OCI-LY3 (cell line): ENCODE results near the gene POLR3B.
"Not testable (repeated sequence)": the region's sequence is repeated elsewhere in the genome, so short reads cannot be mapped to it uniquely, and the experiment has no call there.

Source experiments
- H2AFZ ChIP-seq: fragments of 200-600, 300-600 bp; shearing (Covaris generic); 2 replicates; pipeline ENCODE4 v1.6.0; 2014; ENCODE audit warnings: antibody characterized with exemption, low read depth, low read length
- H3K27ac ChIP-seq: fragments of 200-600, 300-600 bp; sonication (generic); 2 replicates; pipeline ENCODE4 v1.5.1; 2014; ENCODE audit warnings: mild to moderate bottlenecking, low read length, moderate library complexity, mixed read lengths
- H3K27me3 ChIP-seq: fragments of 200-600, 300-600 bp; sonication (generic); 2 replicates; pipeline ENCODE4 v1.6.1; 2014; ENCODE audit warnings: low read depth, low read length, mixed read lengths
- H3K36me3 ChIP-seq: fragments of 200-600, 300-600 bp; sonication (generic); replicated peaks from 2 replicates; pipeline ENCODE3; 2014; ENCODE audit warnings: low read depth, low read length, mixed read lengths
- H3K4me1 ChIP-seq: fragments of 300-600, 200-600 bp; sonication (generic); 2 replicates; pipeline ENCODE4 v1.6.1; 2014; ENCODE audit warnings: low read length, mixed read lengths
- H3K4me2 ChIP-seq: fragments of 200-600, 300-600 bp; sonication (generic); 2 replicates; pipeline ENCODE4 v1.6.1; 2014; ENCODE audit warnings: low read length, mixed read lengths
- H3K4me3 ChIP-seq: fragments of 300-600, 200-600 bp; sonication (generic); 2 replicates; pipeline ENCODE4 v1.5.1; 2014; ENCODE audit warnings: antibody characterized with exemption, mild to moderate bottlenecking, low read length, moderate library complexity
- H3K79me2 ChIP-seq: fragments of 300-600, 200-600 bp; shearing (Covaris generic); 2 replicates; pipeline ENCODE4 v1.6.1; 2014; ENCODE audit warnings: mild to moderate bottlenecking, low read length, mixed read lengths
- H3K9ac ChIP-seq: fragments of 300-600, 200-600 bp; shearing (Covaris generic); 2 replicates; pipeline ENCODE4 v1.6.0; 2014; ENCODE audit warnings: mild to moderate bottlenecking, low read length, moderate library complexity
- H3K9me3 ChIP-seq: fragments of 200-600, 300-600 bp; shearing (Covaris generic); 2 replicates; pipeline ENCODE4 v1.6.1; 2014; ENCODE audit warnings: low read length, mixed read lengths; ENCODE audit not compliant: insufficient read depth
- H4K20me1 ChIP-seq: fragments of 200-600, 300-600 bp; sonication (generic); 2 replicates; pipeline ENCODE4 v1.6.1; 2016; ENCODE audit warnings: low read length, mixed read lengths; ENCODE audit not compliant: insufficient read depth
- EZH2phosphoT487 ChIP-seq: fragments of 200-600 bp; shearing (Covaris generic); IDR thresholded peaks from 2 replicates; pipeline ENCODE4 v1.6.1; 2018; ENCODE audit warnings: antibody characterized with exemption, mixed run types, low read depth
- TF ChIP-seq, protein P1 (sequence below): fragments of 200-600, 300-600 bp; sonication (generic); IDR thresholded peaks from 2 replicates; pipeline ENCODE4 v1.5.1; 2014; ENCODE audit warnings: antibody characterized with exemption, low read length, low read depth

POLR3B gene

DNA sequence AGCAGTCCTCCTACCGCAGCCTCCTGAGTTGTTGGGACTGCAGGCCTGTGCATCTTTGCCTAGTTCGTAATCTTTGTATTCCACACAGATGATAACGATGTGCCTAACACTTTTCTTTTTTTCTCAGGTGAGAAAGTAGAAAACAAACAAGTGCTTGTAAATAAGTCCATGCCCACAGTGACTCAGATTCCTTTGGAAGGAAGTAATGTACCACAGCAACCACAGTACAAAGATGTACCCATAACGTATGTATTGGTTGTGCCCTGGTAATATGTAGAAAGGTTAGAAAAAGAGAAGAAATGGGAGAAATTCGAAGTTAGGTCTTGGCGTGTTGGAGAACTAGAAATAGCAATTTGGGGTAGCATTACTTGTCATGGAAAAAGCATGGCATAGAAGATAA, 101.6 kb downstream of the POLR3B start:
- no peak overlapping the region for H3K4me3 ChIP-seq
- H3K4me2 ChIP-seq, result no peak overlapping the region
- no peak overlapping the region for H2AFZ ChIP-seq
- H3K27me3 ChIP-seq, result no peaks in the 10 kb centered on the region
- H3K79me2 ChIP-seq, result no peaks in the 10 kb centered on the region
- H3K9me3 ChIP-seq, result no peaks in the 10 kb centered on the region
- H3K4me1 ChIP-seq, result peaks cover 17% of the 10 kb centered on the region
- H3K36me3 ChIP-seq, result peaks cover 7% of the 10 kb centered on the region
- TF ChIP-seq, protein P1, sequence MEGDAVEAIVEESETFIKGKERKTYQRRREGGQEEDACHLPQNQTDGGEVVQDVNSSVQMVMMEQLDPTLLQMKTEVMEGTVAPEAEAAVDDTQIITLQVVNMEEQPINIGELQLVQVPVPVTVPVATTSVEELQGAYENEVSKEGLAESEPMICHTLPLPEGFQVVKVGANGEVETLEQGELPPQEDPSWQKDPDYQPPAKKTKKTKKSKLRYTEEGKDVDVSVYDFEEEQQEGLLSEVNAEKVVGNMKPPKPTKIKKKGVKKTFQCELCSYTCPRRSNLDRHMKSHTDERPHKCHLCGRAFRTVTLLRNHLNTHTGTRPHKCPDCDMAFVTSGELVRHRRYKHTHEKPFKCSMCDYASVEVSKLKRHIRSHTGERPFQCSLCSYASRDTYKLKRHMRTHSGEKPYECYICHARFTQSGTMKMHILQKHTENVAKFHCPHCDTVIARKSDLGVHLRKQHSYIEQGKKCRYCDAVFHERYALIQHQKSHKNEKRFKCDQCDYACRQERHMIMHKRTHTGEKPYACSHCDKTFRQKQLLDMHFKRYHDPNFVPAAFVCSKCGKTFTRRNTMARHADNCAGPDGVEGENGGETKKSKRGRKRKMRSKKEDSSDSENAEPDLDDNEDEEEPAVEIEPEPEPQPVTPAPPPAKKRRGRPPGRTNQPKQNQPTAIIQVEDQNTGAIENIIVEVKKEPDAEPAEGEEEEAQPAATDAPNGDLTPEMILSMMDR, result no peak
- no peak for TF ChIP-seq EZH2phosphoT487
- H4K20me1 ChIP-seq, result no peaks in the 10 kb centered on the region
- H3K9ac ChIP-seq, result no peak overlapping the region
- H3K27ac ChIP-seq, result no peak overlapping the region

- Histone ChIP-seq H3K9ac (no peak overlapping the region), H3K79me2 (no peaks in the 10 kb centered on the region), H3K27me3 (no peaks in the 10 kb centered on the region), H4K20me1 (no peaks in the 10 kb centered on the region), H3K4me2 (no peak overlapping the region), H3K4me3 (no peak overlapping the region), H3K27ac (no peak overlapping the region), H2AFZ (no peak overlapping the region), H3K9me3 (no peaks in the 10 kb centered on the region), H3K4me1 (peaks cover 13% of the 10 kb centered on the region), H3K36me3 (peaks cover 7% of the 10 kb centered on the region)
- TF ChIP-seq EZH2phosphoT487, result no peak
- TF ChIP-seq, protein P1, result no peak
Observed at GRCh38 chr12:106459534-106459933, 102.0 kb downstream of the POLR3B start.

DNA sequence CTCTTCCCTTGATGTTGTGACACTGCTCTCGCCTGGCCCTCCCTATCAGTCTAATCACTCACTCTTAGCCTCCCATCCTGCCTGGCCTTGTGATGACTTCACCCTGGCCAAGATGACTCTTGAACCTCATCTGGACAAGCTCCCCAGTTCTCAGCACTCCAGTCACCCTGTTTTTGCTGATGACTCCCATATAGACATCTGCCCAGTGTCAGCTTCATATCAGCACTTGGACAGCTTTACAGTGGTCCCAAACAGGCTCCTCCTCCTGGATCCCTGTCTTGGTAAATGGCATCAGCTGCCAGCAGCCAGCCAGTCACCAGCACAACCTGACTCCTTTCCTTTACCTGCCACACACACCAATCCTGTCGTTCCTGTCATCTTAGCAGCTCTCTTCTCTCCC, 104.2 kb downstream of the POLR3B start:
- H3K27ac ChIP-seq, result no peak overlapping the region
- no peaks in the 10 kb centered on the region for H3K9me3 ChIP-seq
- no peaks in the 10 kb centered on the region for H3K4me1 ChIP-seq
- peaks cover 3% of the 10 kb centered on the region for H3K36me3 ChIP-seq
- H4K20me1 ChIP-seq, result no peaks in the 10 kb centered on the region
- no peak overlapping the region for H2AFZ ChIP-seq
- no peak overlapping the region for H3K9ac ChIP-seq
- no peaks in the 10 kb centered on the region for H3K79me2 ChIP-seq
- no peak overlapping the region for H3K4me2 ChIP-seq
- H3K4me3 ChIP-seq, result no peak overlapping the region
- TF ChIP-seq, protein P1, result no peak
- no peak for TF ChIP-seq EZH2phosphoT487
- no peaks in the 10 kb centered on the region for H3K27me3 ChIP-seq

DNA sequence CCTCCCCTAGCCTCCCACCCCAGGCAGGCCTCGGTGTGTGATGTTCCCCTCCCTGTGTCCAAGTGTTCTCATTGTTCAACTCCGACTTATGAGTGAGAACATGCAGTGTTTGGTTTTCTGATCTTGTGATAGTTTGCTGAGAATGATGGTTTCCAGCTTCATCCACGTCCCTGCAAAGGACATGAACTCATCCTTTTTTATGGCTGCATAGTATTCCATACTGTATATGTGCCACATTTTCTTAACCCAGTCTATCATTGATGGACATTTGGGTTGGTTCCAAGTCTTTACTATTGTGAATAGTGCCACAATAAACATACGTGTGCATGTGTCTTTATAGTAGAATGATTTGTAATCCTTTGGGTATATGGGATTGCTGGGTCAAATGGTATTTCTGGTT, 108.1 kb downstream of the POLR3B start:
- not testable (repeated sequence) for H4K20me1 ChIP-seq, H3K27me3 ChIP-seq, H3K9me3 ChIP-seq, H3K79me2 ChIP-seq, H2AFZ ChIP-seq, H3K4me1 ChIP-seq, H3K36me3 ChIP-seq, H3K9ac ChIP-seq, H3K27ac ChIP-seq, H3K4me2 ChIP-seq, H3K4me3 ChIP-seq

DNA sequence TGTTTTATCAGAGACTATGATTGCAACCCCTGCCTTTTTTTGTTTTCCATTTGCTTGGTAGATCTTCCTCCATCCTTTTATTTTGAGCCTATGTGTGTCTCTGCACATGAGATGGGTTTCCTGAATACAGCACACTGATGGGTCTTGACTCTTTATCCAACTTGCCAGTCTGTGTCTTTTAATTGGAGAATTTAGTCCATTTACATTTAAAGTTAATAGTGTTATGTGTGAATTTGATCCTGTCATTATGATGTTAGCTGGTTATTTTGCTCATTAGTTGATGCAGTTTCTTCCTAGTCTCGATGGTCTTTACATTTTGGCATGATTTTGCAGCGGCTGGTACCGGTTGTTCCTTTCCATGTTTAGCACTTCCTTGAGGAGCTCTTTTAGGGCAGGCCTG, 118.1 kb downstream of the POLR3B start:
- not testable (repeated sequence) for H3K36me3 ChIP-seq, H3K4me3 ChIP-seq, H3K9me3 ChIP-seq, H3K4me2 ChIP-seq, H3K4me1 ChIP-seq, H3K9ac ChIP-seq, H2AFZ ChIP-seq, H3K79me2 ChIP-seq, H4K20me1 ChIP-seq, H3K27me3 ChIP-seq, H3K27ac ChIP-seq

DNA sequence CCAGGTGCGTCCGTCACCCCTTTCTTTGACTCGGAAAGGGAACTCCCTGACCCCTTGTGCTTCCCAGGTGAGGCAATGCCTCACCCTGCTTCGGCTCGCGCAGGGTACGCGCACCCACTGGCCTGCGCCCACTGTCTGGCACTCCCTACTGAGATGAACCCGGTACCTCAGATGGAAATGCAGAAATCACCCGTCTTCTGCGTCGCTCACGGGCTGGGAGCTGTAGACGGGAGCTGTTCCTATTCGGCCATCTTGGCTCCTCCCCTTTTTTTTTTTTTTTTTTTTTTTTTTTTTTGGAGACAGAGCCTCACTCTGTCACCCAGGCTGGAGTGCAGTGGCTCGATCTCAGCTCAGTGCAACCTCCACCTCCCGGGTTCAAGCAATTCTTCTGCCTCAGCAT, 120.1 kb downstream of the POLR3B start:
- not testable (repeated sequence) for H3K9me3 ChIP-seq, H3K4me3 ChIP-seq, H3K4me1 ChIP-seq, H2AFZ ChIP-seq, H3K27me3 ChIP-seq, H3K27ac ChIP-seq, H3K36me3 ChIP-seq, H4K20me1 ChIP-seq, H3K4me2 ChIP-seq, H3K79me2 ChIP-seq, H3K9ac ChIP-seq
